ENCODE data around the gene GPATCH2.

Gene GPATCH2

DNA sequence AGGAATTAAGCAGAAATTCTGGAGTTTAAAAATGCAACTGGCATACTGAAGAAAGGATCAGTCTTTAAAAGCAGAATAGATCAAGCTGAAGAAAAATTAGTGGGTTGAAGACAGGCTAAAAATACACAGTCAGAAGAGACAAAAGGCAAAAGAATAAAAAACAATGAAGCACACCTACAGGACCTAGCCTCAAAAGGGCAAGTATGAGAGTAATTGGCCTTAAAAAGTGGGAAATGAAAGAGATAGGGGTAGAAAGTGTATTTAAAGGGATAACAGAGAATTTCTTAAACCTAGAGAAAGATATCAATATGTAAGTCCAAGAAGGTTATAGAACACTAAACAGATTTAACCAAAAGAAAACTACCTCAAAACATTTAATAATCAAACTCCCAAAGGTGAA, 152.4 kb downstream of the GPATCH2 start:
- TF ChIP-seq, protein P1, sequence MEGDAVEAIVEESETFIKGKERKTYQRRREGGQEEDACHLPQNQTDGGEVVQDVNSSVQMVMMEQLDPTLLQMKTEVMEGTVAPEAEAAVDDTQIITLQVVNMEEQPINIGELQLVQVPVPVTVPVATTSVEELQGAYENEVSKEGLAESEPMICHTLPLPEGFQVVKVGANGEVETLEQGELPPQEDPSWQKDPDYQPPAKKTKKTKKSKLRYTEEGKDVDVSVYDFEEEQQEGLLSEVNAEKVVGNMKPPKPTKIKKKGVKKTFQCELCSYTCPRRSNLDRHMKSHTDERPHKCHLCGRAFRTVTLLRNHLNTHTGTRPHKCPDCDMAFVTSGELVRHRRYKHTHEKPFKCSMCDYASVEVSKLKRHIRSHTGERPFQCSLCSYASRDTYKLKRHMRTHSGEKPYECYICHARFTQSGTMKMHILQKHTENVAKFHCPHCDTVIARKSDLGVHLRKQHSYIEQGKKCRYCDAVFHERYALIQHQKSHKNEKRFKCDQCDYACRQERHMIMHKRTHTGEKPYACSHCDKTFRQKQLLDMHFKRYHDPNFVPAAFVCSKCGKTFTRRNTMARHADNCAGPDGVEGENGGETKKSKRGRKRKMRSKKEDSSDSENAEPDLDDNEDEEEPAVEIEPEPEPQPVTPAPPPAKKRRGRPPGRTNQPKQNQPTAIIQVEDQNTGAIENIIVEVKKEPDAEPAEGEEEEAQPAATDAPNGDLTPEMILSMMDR (IDR thresholded peaks at IDR 0.05): no peak
- DNase-seq (ENCODE audit: low spot score): no peak
- H3K27ac ChIP-seq: no peak overlapping the region
- H3K4me3 ChIP-seq: no peak overlapping the region

DNA sequence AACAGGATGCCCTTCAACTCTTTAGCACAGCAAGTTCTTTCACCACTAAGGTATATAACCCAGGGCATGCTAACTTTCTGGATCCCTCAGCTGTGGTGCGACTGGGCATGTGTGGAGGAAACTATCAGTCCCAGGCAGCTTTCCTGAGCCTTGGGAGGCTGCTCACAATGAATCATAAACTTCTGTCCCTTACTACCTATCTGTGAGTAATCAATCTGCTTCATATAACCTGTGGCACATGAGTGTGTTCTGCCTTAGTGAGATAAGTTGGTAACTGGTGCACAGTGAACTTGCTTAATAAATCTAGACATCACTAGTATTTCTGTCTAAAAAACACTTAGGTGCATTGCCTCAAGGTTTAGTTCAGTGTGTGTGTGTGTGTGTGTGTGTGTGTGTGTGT, 158.0 kb downstream of the GPATCH2 start:
- TF ChIP-seq, protein P1 (IDR thresholded peaks at IDR 0.05): no peak
- Histone ChIP-seq H3K4me3 (no peak overlapping the region), H3K27ac (no peak overlapping the region)
- no peak for DNase-seq (ENCODE audit: low spot score)

DNA sequence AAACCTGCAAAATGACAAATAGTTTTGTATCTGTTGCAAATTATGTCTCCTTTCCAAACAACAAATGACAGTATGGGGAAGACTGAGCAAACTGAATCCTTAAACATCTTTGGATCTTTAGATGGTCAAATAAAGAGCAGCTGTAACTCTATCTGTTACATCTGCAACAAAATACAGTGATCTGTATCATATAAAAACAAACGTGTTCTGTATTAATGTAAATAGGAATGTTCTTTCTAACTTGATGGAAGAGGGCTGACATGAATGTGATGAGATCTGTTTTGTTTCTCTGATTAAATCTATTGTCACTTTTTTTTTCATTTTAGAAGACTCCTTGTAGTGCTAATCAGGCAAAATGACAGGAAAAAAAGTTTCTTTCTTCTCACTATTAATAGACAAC, 159.5 kb downstream of the GPATCH2 start:
- TF ChIP-seq, protein P1 (IDR thresholded peaks at IDR 0.05): no peak
- Histone ChIP-seq H3K4me3 (no peak overlapping the region), H3K27ac (no peak overlapping the region)
- no peak for DNase-seq (ENCODE audit: low spot score)

- TF ChIP-seq, protein P1 (IDR thresholded peaks at IDR 0.05): no peak
- no peak for DNase-seq (ENCODE audit: low spot score)
- no peak overlapping the region for H3K27ac ChIP-seq
- H3K4me3 ChIP-seq: no peak overlapping the region
Measured at GRCh38 chr1:217469983-217470382, 160.9 kb downstream of the GPATCH2 start.

DNA sequence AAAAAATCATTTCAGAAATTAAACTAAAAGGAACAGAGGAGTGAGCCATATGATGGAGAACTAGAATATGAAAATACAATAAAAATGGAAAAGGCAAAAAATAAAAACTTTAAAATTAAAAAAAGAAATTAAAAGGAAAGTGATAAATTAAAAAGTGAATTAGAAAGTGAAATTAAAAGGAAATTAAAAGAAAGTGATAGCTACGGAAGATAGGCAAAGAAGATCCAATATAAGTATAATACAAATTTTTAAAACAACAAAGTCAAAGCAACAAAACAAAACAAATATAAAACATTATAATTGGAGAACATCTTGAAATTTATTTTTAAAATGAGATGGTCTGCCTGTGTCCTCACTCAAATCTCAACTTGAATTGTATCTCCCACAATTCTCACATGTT, 165.8 kb downstream of the GPATCH2 start:
- TF ChIP-seq, protein P1 (IDR thresholded peaks at IDR 0.05): no peak
- no peak overlapping the region for H3K4me3 ChIP-seq
- H3K27ac ChIP-seq: no peak overlapping the region
- DNase-seq (ENCODE audit: low spot score): no peak

DNA sequence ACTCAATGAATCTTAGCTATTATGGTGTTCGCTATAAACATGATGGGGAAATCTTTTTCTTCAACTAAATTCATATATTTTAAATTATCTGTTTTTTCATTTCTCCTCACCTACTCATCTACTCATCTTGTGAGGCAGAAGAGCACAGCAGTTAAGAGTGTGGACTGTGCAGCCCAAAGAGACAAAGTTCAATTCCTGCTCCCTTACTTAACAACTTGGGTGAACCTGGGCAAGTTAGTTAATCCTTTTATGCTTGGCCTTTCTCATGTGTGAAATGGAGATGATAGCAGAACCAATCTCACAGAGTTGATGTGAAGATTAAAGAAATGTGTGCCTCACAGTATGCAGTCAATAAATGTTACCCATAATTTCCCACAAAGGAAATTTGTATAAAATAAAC, 168.2 kb downstream of the GPATCH2 start:
- Histone ChIP-seq H3K27ac (no peak overlapping the region), H3K4me3 (no peak overlapping the region)
- TF ChIP-seq, protein P1 (IDR thresholded peaks at IDR 0.05): no peak
- DNase-seq (ENCODE audit: low spot score): no peak

GRCh38 chr1:217462159-217462558, 168.7 kb downstream of the GPATCH2 start:
- TF ChIP-seq, protein P1 (IDR thresholded peaks at IDR 0.05): no peak

More at GRCh38 chr1:217462159-217462558, 168.7 kb downstream of the GPATCH2 start:
- Histone ChIP-seq H3K4me3 (no peak overlapping the region), H3K27ac (no peak overlapping the region)
- DNase-seq (ENCODE audit: low spot score): no peak
